MCF 10A (cell line): ENCODE data around the gene MMP14. TPM values are rescaled to one million over a fixed set of nuclear protein-coding genes. Genes with fewer than 3 reads are reported as not detected.

Experiments
- BruUV-seq: library from RNA; stranded (reverse); fragments of 400-500 nt; replicated peaks from 2 replicates; lab custom pipeline; 2021; lab: Mats Ljungman, UMichigan
- CTCF ChIA-PET: fragments of 300-600 bp; sonication (Branson Sonifier 250); formaldehyde crosslinking; extraction: SDS; loops from one replicate; lab custom pipeline; 2021; ENCODE audit warnings: antibody characterized with exemption, inconsistent platforms; lab: Yijun Ruan, JAX
- POLR2A ChIA-PET: fragments of 300-600, 350-650 bp; sonication (Branson Sonifier 250); formaldehyde crosslinking; extraction: SDS; loops from one replicate; lab custom pipeline; 2020; ENCODE audit warnings: antibody characterized with exemption, inconsistent platforms; lab: Yijun Ruan, JAX
- DNase-seq: peaks from one replicate; pipeline ENCODE4 v3.0.0-alpha.2; 2018; ENCODE audit not compliant: unreplicated experiment
- H3K27ac Mint-ChIP-seq: one replicate; pipeline ENCODE4 v1.8.0; 2022; ENCODE audit warnings: mild to moderate bottlenecking, low read depth, mixed read lengths; ENCODE audit not compliant: unreplicated experiment
- H3K27me3 Mint-ChIP-seq: one replicate; pipeline ENCODE4 v1.8.0; 2022; ENCODE audit warnings: mixed read lengths; ENCODE audit not compliant: insufficient read depth, unreplicated experiment
- H3K36me3 Mint-ChIP-seq: one replicate; pipeline ENCODE4 v1.8.0; 2022; ENCODE audit warnings: mild to moderate bottlenecking, moderate library complexity, mixed read lengths; ENCODE audit not compliant: insufficient read depth, unreplicated experiment
- H3K4me1 Mint-ChIP-seq: one replicate; pipeline ENCODE4 v1.8.0; 2022; ENCODE audit warnings: mixed read lengths; ENCODE audit not compliant: insufficient read depth, unreplicated experiment
- H3K4me3 Mint-ChIP-seq: one replicate; pipeline ENCODE4 v1.8.0; 2022; ENCODE audit warnings: mild to moderate bottlenecking, moderate library complexity, mixed read lengths; ENCODE audit not compliant: unreplicated experiment
- H3K9me3 Mint-ChIP-seq: one replicate; pipeline ENCODE4 v1.8.0; 2022; ENCODE audit warnings: mixed read lengths; ENCODE audit not compliant: unreplicated experiment
- intact Hi-C: fragments of 100-400 bp; cut with micrococcal nuclease; formaldehyde crosslinking; loops from 2 replicates; pipeline ENCODE4 v1.14.1; 2022
- total RNA-seq: library from RNA; stranded (reverse); gene quantifications from 2 replicates; pipeline ENCODE4 v1.2.3, GENCODE V29; 2022
- TF ChIP-seq, protein P1 (sequence below): fragments of 200-600 bp; IDR thresholded peaks from one replicate; pipeline ENCODE4 v1.8.0; 2022; ENCODE audit warnings: antibody characterized with exemption, mild to moderate bottlenecking; ENCODE audit not compliant: unreplicated experiment

MMP14 gene
- total RNA-seq, 1 experiment from 2014 or later: 71.5 TPM

DNA sequence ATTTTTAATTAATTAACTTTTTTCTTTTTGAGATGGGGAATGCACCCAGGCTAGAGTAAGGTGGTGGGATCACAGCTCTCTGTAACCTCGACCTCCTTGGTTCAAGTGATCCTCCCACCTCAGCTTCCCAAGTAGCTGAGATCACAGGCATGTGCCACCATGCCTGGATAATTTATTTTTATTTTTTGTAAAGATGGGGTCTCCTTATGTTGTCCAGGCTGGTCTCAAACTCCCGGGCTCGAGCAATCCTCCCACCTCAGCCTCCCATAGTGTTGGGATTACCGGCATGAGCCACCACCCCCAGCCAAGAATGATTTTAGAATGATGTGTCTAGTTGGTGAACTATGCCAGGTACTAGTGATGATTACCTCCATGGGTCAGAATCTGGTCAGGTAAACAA lies 28.6 kb downstream of the MMP14 start:
- Mint-ChIP-seq H3K9me3 (no peaks in the 10 kb centered on the region), H3K36me3 (no peaks in the 10 kb centered on the region), H3K27me3 (no peaks in the 10 kb centered on the region), H3K4me3 (no peak overlapping the region), H3K27ac (no peak overlapping the region), H3K4me1 (no peaks in the 10 kb centered on the region)
- POLR2A ChIA-PET: interaction anchor here (1.6 kb wide), 1 partner anchor 276 kb away, joined by 3 read pairs; the partner anchor contains the start of gene DAD1
- CTCF ChIA-PET: interaction anchor here (0.6 to 13.4 kb wide), 6 partner anchors 13 to 708 kb away, joined by 4 to 154 read pairs (median 4); no protein-coding TSS in a partner anchor
- no peak for DNase-seq
- no TSS peak for BruUV-seq
- intact Hi-C loops: loop anchor here (5.0 kb wide), 1 partner anchor 43 kb away; no protein-coding TSS in a partner anchor
- TF ChIP-seq, protein P1, sequence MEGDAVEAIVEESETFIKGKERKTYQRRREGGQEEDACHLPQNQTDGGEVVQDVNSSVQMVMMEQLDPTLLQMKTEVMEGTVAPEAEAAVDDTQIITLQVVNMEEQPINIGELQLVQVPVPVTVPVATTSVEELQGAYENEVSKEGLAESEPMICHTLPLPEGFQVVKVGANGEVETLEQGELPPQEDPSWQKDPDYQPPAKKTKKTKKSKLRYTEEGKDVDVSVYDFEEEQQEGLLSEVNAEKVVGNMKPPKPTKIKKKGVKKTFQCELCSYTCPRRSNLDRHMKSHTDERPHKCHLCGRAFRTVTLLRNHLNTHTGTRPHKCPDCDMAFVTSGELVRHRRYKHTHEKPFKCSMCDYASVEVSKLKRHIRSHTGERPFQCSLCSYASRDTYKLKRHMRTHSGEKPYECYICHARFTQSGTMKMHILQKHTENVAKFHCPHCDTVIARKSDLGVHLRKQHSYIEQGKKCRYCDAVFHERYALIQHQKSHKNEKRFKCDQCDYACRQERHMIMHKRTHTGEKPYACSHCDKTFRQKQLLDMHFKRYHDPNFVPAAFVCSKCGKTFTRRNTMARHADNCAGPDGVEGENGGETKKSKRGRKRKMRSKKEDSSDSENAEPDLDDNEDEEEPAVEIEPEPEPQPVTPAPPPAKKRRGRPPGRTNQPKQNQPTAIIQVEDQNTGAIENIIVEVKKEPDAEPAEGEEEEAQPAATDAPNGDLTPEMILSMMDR: no peak

DNA sequence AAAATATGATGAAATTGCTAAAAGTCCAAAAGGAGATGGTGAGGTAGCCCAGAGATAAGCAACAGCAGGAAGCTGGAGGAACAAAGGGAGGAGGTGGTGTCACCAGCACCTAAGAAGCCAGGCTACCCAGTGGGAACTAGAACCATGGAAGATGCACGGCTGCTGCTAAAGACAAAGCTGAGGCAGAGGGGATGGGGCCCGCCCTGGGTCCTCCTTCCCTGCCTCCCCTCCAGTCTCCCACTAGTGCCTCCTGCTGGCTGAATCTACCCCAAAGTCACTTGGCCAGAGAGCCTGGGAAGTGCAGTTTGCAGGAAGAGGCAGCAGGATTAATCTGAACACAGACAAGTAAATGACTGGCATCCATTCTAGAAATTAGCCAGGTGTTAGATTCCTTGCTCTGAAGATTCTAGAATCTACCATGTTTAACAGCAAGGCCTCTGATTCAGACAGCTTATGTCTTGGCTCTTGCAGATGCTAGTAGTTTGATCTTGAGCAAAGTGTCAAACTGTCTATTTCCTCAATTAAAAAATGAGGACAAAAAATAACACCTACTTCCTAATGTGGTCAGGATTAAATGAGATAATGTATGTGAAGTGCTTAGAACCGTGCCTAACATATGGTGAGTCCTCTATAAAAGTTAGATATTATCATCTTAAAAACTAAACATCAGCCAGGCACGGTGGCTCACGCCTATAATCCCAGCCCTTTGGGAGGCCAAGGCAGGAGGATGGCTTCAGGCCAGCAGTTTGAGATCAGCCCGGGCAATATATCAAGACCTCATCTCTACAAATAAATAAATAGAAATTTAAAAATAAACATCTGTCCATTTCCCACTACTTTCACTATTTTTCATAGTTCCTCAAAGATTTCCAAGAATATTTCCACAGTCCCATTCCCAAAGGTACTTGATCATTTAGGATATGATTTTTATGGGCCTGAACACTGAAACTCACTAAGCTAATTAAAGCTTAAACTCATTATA lies 29.3 kb downstream of the MMP14 start:
- Mint-ChIP-seq H3K4me3 (no peak overlapping the region), H3K9me3 (no peaks in the 10 kb centered on the region), H3K27me3 (no peaks in the 10 kb centered on the region), H3K4me1 (peaks cover under 1% of the 10 kb centered on the region), H3K36me3 (no peaks in the 10 kb centered on the region), H3K27ac (no peak overlapping the region)
- POLR2A ChIA-PET: interaction anchor here (0.6 kb wide), 1 partner anchor 205 kb away, joined by 3 read pairs; no protein-coding TSS in a partner anchor
- CTCF ChIA-PET: interaction anchor here (0.6 to 13.4 kb wide), 11 partner anchors 14 to 709 kb away, joined by 3 to 154 read pairs (median 4); no protein-coding TSS in a partner anchor
- intact Hi-C loops: loop anchor here (5.0 kb wide), 1 partner anchor 43 kb away; no protein-coding TSS in a partner anchor
- BruUV-seq: no TSS peak
- no peak for DNase-seq
- TF ChIP-seq, protein P1: no peak

GRCh38 chr14:22866874-22867273 lies 30.5 kb downstream of the MMP14 start:
- CTCF ChIA-PET: interaction anchor here (0.6 to 13.4 kb wide), 5 partner anchors 15 to 310 kb away, joined by 3 to 154 read pairs (median 3); no protein-coding TSS in a partner anchor
- no peak for DNase-seq

More at GRCh38 chr14:22866874-22867273, 30.5 kb downstream of the MMP14 start:
- Mint-ChIP-seq H3K4me1 (peaks cover 7% of the 10 kb centered on the region), H3K36me3 (peaks cover 5% of the 10 kb centered on the region), H3K27ac (no peak overlapping the region), H3K9me3 (no peaks in the 10 kb centered on the region), H3K4me3 (no peak overlapping the region), H3K27me3 (no peaks in the 10 kb centered on the region)
- intact Hi-C loops: loop anchor here (5.0 kb wide), 1 partner anchor 45 kb away; no protein-coding TSS in a partner anchor
- BruUV-seq: no TSS peak
- TF ChIP-seq, protein P1: no peak
- POLR2A ChIA-PET: interaction anchor here (0.6 to 0.7 kb wide), 2 partner anchors 143 to 204 kb away, joined by 3 to 4 read pairs; no protein-coding TSS in a partner anchor
